ENCODE results near the gene S1PR4.

DNA sequence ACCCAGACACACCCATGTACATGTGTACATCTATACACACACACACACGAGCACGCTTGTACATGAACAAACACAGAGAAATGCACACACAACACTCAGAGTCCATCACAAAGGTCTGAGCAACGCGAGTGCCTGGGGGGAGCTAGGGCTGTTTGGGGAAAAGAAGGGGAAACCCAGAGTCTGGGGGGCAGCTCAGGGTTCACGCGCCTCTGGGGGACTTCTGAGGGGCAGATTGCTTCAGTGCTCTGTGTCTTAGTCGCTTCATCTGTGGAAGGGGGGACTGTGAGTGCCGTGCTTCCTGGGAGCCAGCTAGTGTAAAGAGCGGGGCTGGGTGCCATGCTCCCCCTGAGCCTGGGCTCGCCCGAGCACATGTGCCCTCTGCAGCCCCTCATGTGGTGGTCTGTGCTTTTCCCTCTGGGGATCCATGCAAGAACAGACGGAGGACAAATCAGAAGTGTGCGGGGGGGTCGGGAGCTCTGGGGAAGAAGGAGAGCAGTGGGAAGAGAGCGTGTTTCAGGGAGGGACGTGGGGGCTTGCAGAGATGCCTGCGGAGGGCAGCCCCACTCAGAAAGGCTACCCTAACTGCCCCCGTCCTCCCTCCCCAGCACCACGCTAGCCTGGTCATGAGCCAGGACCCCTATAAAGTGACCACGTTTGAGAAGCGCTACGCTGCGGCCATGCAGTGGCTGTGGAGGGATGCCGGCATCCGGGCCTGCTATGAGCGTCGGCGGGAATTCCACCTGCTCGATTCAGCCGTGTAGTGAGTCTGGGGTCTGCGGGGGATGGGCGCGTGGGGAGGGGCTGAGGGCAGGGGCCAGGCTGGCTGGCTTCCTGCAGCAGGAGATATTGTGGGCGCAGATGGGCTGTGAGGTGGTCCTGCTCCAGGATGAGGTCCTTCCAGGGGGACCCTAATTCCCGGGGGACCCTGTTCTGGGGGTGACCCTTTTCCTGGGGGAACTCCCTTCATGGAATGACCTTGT is 28.8 kb upstream of the S1PR4 start:
- TF ChIP-seq, protein P1, sequence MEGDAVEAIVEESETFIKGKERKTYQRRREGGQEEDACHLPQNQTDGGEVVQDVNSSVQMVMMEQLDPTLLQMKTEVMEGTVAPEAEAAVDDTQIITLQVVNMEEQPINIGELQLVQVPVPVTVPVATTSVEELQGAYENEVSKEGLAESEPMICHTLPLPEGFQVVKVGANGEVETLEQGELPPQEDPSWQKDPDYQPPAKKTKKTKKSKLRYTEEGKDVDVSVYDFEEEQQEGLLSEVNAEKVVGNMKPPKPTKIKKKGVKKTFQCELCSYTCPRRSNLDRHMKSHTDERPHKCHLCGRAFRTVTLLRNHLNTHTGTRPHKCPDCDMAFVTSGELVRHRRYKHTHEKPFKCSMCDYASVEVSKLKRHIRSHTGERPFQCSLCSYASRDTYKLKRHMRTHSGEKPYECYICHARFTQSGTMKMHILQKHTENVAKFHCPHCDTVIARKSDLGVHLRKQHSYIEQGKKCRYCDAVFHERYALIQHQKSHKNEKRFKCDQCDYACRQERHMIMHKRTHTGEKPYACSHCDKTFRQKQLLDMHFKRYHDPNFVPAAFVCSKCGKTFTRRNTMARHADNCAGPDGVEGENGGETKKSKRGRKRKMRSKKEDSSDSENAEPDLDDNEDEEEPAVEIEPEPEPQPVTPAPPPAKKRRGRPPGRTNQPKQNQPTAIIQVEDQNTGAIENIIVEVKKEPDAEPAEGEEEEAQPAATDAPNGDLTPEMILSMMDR (IDR thresholded peaks at IDR 0.05; ENCODE audit: low read length), result no peak
- TF ChIP-seq EZH2phosphoT487 (IDR thresholded peaks at IDR 0.05; ENCODE audit: low read length), result no peak
- TF ChIP-seq EZH2 (optimal IDR thresholded peaks at IDR 0.05; ENCODE audit: low read depth, low read length), result no peak
